ENCODE data around the gene PSMD1.

PSMD1 gene

DNA sequence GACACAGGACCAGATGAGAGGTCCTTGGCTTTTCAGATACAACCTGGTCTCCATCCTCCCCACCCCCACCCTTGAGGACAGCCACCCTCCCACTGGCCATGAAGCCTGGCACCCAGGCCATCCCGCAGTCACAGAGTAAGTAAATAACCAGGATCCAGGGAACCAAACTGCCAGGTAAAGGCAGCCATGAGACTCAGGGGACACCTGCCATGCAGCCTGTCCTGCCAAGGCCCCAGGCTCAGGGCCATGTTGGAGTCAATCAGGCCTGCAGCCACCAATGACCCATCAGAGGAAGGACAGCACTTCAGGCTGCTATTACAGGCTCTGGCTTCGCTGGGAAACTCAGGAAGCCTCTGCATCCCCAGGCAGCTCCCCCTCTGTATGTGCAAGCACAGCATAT lies 45.1 kb upstream of the PSMD1 start:
- CTCF ChIA-PET, result interaction anchor here (0.6 kb wide), 1 partner anchor 9 kb away, joined by 3 read pairs; no protein-coding TSS in a partner anchor
- TF ChIP-seq, protein P1, sequence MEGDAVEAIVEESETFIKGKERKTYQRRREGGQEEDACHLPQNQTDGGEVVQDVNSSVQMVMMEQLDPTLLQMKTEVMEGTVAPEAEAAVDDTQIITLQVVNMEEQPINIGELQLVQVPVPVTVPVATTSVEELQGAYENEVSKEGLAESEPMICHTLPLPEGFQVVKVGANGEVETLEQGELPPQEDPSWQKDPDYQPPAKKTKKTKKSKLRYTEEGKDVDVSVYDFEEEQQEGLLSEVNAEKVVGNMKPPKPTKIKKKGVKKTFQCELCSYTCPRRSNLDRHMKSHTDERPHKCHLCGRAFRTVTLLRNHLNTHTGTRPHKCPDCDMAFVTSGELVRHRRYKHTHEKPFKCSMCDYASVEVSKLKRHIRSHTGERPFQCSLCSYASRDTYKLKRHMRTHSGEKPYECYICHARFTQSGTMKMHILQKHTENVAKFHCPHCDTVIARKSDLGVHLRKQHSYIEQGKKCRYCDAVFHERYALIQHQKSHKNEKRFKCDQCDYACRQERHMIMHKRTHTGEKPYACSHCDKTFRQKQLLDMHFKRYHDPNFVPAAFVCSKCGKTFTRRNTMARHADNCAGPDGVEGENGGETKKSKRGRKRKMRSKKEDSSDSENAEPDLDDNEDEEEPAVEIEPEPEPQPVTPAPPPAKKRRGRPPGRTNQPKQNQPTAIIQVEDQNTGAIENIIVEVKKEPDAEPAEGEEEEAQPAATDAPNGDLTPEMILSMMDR (IDR thresholded peaks at IDR 0.05; ENCODE audit: control extremely low read depth, extremely low read depth, low read depth, missing control alignments), result no peak
- DNase-seq (ENCODE audit: extremely low spot score), result no peak
- POLR2A ChIA-PET, result no interaction called here

DNA sequence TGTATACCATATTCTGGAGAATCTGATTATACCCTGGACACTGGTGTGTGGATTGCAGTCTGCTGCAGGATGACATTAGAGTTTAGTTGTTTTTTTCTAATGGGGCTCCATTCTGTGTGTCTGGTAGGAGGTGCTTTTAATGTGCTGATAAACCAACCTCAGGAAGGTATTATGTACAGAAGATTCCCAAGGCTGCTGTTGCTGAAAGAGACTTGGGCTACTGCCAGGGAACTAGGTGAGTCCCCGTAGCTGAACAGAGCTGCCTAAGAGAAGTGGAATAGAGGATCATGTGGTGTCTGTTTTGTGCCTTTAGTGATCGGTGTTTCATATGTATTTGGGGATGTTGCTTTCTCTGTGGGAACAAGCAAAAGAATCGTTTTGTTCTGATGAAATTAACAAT lies 44.2 kb upstream of the PSMD1 start:
- DNase-seq (ENCODE audit: extremely low spot score), result no peak
- ChIA-PET POLR2A (no interaction called here), CTCF (interaction anchor here (0.6 kb wide), 1 partner anchor 10 kb away, joined by 3 read pairs; no protein-coding TSS in a partner anchor)
- TF ChIP-seq, protein P1 (IDR thresholded peaks at IDR 0.05; ENCODE audit: control extremely low read depth, extremely low read depth, low read depth, missing control alignments), result no peak

DNA sequence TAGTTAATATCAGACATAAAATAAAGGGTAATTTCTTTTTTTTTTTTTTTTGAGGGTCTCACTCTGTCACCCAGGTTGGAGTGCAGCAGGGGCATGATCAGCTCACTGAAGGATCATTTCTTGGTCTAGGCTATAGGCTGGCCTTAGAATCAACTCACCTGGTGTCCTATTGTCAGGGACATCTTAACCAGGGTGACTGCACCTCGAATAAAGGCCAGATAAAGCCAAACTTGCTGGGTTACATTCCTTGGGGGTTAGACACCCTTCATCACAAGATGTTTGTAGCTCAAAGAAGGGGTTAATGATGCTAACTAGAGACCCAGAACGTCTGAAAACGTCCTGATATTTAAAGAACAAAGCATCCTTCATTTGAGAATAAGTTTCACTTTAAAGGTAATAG lies 42.8 kb upstream of the PSMD1 start:
- CTCF ChIA-PET, result no interaction called here
- TF ChIP-seq, protein P1 (IDR thresholded peaks at IDR 0.05; ENCODE audit: control extremely low read depth, extremely low read depth, low read depth, missing control alignments), result no peak
- POLR2A ChIA-PET, result no interaction called here
- no peak for DNase-seq (ENCODE audit: extremely low spot score)

DNA sequence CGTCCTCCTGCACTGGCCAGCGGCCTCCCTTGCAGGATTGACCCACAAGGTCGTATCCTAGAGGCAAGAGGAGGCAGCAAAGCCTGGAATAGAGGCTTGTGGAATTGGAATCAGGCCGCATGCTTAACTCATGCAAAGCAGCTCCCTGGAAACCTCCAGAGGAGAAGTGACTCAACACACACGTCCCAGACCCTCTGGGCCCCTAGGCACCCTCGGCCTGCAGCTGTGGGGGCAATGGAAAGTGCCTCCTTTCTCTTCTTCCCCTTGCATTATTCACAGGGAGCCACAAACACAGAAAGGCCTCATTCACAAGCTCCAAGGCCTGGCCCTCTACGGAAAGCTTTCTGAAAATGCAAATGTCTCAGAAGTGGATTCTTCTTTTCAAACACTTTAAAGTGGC lies 41.2 kb upstream of the PSMD1 start:
- TF ChIP-seq, protein P1 (IDR thresholded peaks at IDR 0.05; ENCODE audit: control extremely low read depth, extremely low read depth, low read depth, missing control alignments), result no peak
- POLR2A ChIA-PET, result no interaction called here
- CTCF ChIA-PET, result interaction anchor here (0.9 to 2.7 kb wide), 6 partner anchors 11 to 191 kb away, joined by 3 to 17 read pairs (median 5); no protein-coding TSS in a partner anchor
- no peak for DNase-seq (ENCODE audit: extremely low spot score)

DNA sequence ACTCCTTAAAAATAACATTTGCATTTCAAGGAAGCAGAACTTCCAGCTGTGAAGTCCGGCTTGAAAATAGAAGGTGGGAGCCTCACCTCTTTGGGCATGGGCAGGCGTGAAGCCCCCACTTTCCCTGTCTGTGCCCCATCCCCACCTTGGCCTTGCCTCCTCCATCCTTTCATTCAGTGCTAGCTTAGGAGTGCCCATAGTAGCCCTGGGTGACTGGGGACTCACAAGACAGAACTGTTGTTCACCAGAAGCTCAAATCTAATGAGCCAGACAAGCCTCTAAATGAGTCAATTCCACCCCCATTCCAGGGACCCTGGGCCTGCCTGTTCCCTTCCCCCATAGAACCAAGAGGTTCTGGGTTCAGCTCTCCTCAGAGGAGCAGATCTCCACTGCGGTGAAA lies 40.7 kb upstream of the PSMD1 start:
- CTCF ChIA-PET, result interaction anchor here (0.9 to 2.7 kb wide), 7 partner anchors 10 to 191 kb away, joined by 3 to 17 read pairs (median 5); no protein-coding TSS in a partner anchor

DNA sequence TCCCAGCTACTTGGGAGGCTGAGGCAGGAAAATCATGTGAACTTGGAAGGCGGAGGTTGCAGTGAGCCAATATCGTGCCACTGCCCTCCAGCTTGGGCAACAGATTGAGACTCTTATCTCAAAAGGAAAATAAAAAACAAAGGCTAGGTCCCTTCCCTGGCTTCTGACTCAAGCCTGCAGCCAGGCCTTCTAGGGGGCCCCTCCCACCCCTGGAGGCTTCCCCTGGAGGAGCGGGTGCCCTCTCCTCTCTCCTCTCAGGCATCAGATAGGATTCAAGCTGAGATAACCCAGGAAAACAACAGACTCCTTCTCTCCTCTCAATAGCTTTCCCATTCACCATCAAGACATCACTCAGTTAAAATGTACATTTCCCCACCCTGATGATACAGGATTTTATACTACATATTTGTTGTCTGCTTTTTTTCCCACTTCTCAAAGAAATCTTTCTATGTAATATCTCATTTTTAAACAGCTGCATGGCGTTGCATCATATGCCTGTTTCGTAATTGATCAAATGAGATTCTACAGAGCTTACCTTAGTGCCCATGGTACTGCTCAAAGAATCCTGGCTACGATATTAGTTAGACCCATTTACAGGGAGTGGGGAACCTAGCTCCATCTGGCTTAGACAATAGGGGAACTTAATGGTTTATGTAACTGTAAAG lies 40.0 kb upstream of the PSMD1 start:
- ChIA-PET POLR2A (no interaction called here), CTCF (interaction anchor here (0.9 to 2.7 kb wide), 11 partner anchors 8 to 192 kb away, joined by 3 to 17 read pairs (median 5); partner anchors contain the start of gene SPATA3)

More for the DNA sequence above, 40.7 kb upstream of the PSMD1 start:
- TF ChIP-seq, protein P1 (IDR thresholded peaks at IDR 0.05; ENCODE audit: control extremely low read depth, extremely low read depth, low read depth, missing control alignments), result no peak
- POLR2A ChIA-PET, result no interaction called here
- no peak for DNase-seq (ENCODE audit: extremely low spot score)

More for the DNA sequence above, 40.0 kb upstream of the PSMD1 start:
- TF ChIP-seq, protein P1 (IDR thresholded peaks at IDR 0.05; ENCODE audit: control extremely low read depth, extremely low read depth, low read depth, missing control alignments), result no peak
- DNase-seq (ENCODE audit: extremely low spot score), result no peak

All from GM10248 (cell line).